ENCODE data around the gene EHF. TPM values are rescaled to one million over a fixed set of nuclear protein-coding genes. Genes with fewer than 3 reads are reported as not detected.

The EHF gene
- total RNA-seq, 1 donor from 2014 or later = not detected

- intact Hi-C loops (cut with micrococcal nuclease) = no loop called here
Observed at GRCh38 chr11:34642873-34643272, 22.0 kb downstream of the EHF start.

DNA sequence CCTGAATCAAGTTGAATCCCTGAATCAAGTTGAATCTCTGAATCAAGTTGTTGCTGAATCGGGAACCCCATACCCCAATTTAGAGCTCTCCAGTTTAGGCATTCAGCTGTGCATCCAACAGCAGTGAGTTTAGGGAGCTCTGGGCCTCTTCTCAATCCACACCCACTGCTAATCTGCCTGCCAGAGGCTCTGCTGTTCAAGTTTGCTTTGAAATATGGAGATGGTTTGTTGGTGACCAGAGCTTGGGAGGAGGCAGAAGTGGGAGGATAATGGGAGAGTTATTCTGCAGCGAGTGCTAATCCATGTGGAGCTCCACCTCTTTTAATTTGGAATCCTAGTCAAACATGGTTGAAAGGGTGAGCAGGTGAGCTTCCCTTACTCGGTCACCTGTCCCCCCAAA, 22.4 kb downstream of the EHF start:
- intact Hi-C loops (cut with micrococcal nuclease) = no loop called here

- intact Hi-C loops (cut with micrococcal nuclease) = no loop called here
Observed at GRCh38 chr11:34643846-34644245, 23.0 kb downstream of the EHF start.

DNA sequence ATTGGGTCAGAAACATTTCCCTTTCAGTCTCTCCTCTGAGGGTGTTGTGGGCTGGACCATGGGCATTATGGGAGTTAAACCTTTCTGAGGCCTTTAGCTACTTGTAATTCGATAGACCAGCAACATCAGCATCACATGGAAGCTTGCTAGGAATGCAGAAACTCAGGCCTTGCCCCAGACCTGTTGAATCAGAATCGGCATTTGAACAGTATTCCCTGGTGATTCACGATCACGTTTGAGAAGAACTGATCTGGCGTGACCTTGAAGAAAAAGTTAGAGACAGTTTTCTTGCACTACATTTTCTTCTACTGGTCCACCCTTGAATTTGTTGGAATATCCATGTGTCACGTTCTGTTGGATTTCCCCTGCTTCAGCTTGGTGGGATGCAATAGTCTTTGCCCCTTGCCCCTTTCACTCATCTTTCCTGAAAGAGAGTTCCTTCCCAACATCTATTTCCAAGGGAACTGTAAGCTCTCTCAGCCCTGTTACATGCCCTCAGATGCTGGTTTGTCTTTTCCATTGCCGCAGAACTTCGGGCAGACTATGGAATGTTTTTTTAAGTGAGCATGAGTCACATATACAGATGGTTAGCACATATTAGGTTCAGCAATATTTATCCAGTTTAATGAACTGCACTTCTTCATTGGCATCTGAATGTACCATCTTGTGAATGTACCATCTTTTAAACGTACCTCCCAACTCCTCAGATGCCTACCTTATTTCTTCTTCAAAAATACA, 23.9 kb downstream of the EHF start:
- intact Hi-C loops (cut with micrococcal nuclease) = no loop called here

DNA sequence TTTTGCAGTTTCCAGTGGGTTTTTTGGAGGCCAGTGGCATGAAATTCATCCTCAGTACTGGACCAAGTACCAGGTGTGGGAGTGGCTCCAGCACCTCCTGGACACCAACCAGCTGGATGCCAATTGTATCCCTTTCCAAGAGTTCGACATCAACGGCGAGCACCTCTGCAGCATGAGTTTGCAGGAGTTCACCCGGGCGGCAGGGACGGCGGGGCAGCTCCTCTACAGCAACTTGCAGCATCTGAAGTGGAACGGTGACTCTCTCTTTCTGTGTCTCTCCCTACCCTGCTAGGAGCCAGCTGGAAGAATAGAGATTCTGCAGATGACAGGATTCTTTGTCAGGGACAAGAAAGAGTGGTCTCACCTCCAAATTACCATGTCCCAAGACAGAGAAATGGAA, 25.5 kb downstream of the EHF start:
- intact Hi-C loops (cut with micrococcal nuclease) = no loop called here

DNA sequence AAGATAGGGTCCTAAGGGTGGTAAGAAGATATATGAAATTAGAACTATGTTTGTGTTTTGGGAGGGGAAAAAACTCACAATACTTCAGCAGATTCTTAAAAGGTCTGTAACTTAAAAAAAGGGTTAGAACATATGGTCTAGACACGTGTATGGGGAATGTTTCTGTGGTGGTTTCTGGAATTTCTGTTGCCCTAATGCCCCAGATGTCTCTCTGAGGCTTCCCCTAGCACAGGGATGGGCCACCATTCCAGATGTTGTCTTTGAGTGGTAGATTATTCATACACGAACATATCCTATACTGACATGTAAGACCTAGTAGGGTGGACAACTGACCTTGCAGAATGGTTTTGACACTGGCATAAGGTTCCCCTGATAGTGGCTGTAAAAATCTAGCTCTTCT, 26.2 kb downstream of the EHF start:
- intact Hi-C loops (cut with micrococcal nuclease) = no loop called here

GRCh38 chr11:34647532-34647931, 26.6 kb downstream of the EHF start:
- intact Hi-C loops (cut with micrococcal nuclease) = no loop called here

DNA sequence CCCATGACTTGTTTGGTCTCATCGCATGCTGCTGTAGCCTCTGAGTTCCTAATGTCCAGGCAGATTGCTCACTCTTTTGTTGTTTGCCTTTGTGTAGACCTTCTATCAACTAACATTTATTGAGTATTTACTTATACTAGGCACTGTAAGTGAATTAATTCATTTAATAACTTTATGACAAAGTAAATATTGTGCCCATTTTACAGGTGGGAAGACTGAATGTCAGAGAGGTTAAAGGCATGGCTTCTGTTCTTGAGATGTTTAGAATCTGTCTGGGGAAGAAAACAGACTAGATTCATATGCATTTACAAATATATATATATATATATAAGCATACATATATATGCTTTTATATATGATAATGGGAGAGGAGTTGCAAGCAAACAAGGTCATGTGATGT, 27.1 kb downstream of the EHF start:
- intact Hi-C loops (cut with micrococcal nuclease) = no loop called here

DNA sequence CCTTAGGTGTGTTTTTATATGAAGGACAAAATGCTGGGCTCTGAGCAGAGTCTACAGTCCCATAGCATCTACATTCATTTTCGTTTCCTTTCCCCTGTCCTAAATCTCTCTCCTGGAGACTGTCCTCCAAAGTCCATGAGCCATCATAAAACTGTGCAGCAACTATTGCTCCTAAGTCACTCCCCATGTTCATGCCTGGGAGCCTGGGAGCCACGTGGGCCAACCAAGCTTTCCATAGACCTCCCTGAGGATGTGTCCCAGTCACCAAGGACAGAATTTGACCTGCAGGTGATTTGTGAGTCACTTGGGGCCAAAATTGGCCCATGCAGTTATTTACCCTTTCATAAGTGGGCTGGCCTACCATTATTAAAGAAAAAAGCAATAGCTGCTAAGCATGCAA, 28.7 kb downstream of the EHF start:
- intact Hi-C loops (cut with micrococcal nuclease) = no loop called here

DNA sequence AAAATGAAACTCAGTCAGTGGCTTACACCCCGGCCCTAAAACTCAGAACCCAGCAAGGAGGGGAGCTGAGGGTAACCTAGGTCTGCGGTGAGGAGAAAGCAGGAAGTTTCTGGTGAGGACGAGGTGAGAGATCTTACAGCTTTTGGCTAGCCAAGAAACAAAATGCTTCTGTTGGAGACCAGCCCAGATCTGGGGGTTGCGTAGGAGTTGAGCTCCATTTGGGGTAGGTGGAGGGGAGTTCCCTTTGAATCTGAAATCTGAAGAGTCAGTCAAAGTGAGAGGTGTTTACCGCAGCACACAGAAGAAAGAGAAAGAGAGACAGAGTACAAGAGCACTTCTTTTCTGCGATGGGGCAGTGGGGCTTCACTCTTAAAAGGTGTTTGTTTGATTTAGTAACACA, 29.6 kb downstream of the EHF start:
- intact Hi-C loops (cut with micrococcal nuclease) = loop anchor here (2.0 to 5.0 kb wide), 2 partner anchors 14 to 213 kb away; partner anchors contain the start of gene CAT

DNA sequence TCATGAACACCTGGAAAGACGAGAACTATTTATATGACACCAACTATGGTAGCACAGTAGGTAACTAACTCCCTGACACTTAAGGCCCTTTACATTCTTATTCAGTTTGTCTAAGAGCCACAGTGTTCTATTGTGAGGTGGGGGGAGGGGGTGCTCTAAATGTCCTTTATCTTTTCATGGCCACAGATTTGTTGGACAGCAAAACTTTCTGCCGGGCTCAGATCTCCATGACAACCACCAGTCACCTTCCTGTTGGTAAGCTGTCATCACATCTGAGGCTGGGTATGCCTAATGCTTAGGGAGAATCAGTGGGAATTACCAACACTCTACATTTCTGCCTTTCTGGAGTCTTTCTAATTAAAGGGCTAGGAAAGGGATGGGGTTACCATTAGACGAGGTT, 30.7 kb downstream of the EHF start:
- intact Hi-C loops (cut with micrococcal nuclease) = loop anchor here (2.0 to 5.0 kb wide), 2 partner anchors 15 to 214 kb away; partner anchors contain the start of gene CAT

DNA sequence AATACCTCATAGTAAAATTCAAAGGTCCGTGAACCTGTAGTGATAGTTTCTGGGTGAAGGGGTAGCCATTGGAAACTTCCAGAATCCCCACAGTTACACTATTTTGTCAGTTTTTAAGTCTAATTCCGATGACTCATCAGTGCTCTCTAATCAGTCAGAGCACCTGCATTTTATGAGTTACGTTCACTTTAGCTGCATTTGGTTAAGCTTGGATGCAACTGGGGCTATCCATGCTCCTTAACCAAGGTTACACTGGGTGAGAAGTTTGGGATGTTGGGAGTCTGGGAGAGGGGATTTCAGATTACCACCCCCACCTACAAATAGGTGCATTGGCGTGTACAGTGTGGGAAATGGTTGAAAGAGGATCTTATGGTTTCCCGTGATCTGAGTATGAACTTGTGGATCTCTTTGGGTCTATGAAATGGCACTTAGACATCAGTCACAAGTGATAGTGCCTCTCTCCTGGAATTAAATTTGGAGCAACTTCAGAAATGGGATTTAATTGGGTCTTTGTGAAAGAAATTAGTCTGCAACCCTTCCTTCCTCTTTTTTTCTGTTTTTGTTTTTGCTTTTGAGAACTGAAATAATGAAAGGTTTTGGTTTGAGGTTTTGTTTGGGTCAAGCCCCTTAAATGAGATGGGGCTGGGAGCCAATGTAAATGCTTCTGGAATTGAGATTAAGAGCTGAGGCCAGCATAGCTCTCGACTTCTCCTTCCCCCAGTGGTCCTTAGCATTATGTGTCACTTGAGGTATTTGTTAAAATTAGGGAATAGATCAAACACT, 31.5 kb downstream of the EHF start:
- intact Hi-C loops (cut with micrococcal nuclease) = loop anchor here (5.0 kb wide), 1 partner anchor 215 kb away; the partner anchor contains the start of gene CAT

DNA sequence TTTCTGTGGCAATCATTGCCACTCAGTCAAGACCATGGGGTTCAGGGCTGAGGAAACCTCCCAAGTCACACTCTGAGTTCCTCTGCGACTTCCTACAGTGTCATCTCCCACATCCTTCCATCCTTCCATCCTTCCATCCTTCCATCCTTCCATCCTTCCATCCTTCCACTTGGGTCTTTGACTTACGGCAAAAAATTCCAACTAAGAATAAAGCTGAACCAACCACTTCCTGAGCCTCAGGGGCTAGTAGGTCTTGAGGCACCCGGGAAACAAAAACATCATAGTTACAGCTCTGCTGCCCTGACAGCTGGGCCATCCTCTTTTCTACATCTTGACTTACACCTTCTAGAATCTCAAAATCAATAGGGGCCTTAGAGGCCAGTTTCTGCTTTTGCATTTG, 32.1 kb downstream of the EHF start:
- intact Hi-C loops (cut with micrococcal nuclease) = loop anchor here (5.0 kb wide), 1 partner anchor 216 kb away; the partner anchor contains the start of gene CAT

DNA sequence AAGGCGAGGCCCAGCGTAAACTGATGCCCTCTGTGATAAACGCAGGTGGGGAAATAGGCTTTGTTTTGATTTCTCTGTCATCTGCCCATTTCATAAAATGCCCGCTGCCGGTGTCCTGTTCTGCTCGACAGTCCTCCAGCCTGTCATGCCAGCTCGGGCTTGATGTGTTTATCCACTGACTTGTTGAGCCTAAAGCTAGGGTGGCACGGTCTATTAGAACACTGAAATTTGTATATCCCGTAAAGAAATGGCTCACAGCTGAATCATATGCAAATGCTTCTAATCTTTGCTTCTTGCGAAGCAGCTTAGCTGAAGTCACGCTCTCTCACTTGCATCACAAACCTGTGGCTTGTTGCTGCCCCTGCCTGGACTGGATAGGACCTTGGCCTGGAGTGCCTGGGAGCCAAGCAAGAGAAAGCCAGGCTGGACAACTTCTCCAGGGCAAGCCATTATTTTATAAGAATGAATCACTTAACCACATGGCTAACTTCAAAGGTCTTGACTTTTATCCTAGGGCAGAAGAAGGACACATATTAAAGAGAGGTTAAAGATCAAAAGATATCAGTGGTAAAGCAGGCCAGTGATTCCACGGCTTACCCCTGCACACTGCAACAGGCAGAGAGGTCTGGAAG, 33.1 kb downstream of the EHF start:
- intact Hi-C loops (cut with micrococcal nuclease) = loop anchor here (5.0 kb wide), 1 partner anchor 217 kb away; the partner anchor contains the start of gene CAT

DNA sequence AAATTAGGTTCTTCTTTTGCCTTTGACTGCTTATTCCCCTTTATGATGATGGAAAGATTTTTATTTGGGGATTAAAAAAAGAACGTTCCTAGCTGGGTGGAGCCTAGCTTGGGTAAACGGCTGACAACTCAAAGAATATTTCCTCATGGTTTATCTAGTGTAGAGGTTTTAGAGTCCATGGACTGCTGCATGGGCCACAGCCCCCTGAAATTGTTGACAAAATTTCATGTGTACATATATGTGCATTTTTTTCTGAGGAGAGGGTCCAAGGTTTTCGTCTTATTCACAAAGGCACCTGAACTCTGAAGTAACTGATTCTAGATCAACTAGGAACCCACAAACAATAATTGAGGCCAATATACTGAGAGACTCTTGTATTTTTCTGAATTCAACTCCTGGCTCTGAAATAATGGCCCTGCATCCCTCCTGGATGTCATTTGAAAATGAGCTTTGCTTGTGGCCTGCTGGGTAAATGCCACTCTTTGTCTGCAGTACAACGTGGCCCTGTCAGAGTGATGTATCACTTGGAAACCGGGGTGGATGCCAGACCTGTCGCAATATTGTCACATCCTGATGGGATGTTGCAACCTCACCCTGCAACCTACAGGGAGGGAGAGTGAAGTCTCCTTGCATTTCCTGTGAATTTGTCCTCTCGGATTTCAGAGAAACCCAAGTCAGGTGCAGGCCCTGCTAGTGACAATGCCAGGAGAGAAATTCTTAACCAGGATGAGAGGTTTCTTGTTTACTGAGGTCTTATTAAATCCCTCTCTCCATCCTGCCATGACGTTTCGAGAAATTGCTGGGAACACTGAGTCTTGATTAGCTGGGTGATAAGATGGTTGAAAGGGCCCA, 33.8 kb downstream of the EHF start:
- intact Hi-C loops (cut with micrococcal nuclease) = loop anchor here (5.0 kb wide), 1 partner anchor 217 kb away; the partner anchor contains the start of gene CAT

- intact Hi-C loops (cut with micrococcal nuclease) = no loop called here
Observed at GRCh38 chr11:34655335-34656008, 34.6 kb downstream of the EHF start.

- intact Hi-C loops (cut with micrococcal nuclease) = no loop called here
Observed at GRCh38 chr11:34656062-34656720, 35.3 kb downstream of the EHF start.

DNA sequence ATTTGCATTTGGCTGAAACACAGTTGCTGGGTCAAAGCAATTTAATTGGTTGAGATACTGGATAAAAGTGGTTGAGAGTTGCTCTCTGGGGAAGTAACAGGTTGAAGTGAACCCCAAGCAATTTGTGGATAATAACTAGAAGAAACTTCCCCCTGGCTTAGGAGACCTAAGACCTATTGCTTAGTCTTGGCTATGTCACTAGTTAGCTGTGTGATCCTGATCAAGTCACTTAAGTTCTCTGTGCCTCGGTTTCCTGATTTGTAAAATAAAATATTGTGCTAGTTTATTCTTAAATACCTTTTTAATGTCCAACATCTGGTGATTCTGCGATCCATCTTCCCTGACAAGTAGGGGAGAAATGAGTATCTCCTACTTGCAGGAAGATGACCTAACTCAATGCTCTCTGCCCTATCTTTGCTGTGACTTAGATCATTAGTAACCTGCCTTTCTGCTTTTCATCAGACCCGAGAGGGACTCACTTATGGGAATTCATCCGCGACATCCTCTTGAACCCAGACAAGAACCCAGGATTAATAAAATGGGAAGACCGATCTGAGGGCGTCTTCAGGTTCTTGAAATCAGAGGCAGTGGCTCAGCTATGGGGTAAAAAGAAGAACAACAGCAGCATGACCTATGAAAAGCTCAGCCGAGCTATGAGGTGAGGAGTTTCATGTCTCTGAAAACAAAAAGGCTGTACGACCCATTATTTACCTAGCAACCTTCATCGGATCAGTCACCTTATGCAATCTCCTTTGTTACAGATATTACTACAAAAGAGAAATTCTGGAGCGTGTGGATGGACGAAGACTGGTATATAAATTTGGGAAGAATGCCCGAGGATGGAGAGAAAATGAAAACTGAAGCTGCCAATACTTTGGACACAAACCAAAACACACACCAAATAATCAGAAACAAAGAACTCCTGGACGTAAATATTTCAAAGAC, 37.5 kb downstream of the EHF start:
- intact Hi-C loops (cut with micrococcal nuclease) = no loop called here

Measured in T-helper 2 cell treated with Interferon-gamma antibody and Interleukin-4, amounts not matched to agents 100 ng/mL and 5 ng/mL, for 36 hours (primary cell).